Measurements from ENCODE around the gene RAX2.

RAX2 gene

GRCh38 chr19:3730457-3730958, 41.5 kb downstream of the RAX2 start:
- no peak for DNase-seq (ENCODE audit: low read depth, low spot score)

GRCh38 chr19:3725640-3726310, 46.3 kb downstream of the RAX2 start:
- peak; percentile 56 for DNase-seq (ENCODE audit: low read depth, low spot score)

- DNase-seq (ENCODE audit: low read depth, low spot score): no peak
These were observed 46.9 kb downstream of the RAX2 start for GRCh38 chr19:3725121-3725520.

GRCh38 chr19:3723883-3724282, 48.1 kb downstream of the RAX2 start:
- no peak for DNase-seq (ENCODE audit: low read depth, low spot score)

- DNase-seq (ENCODE audit: low read depth, low spot score): no peak
These were observed 48.9 kb downstream of the RAX2 start for GRCh38 chr19:3723110-3723488.

- no peak for DNase-seq (ENCODE audit: low read depth, low spot score)
These were observed 49.5 kb downstream of the RAX2 start for GRCh38 chr19:3722443-3723109.

- DNase-seq (ENCODE audit: low read depth, low spot score): no peak
These were observed 50.1 kb downstream of the RAX2 start for GRCh38 chr19:3721887-3722442.

- peak; percentile 94 for DNase-seq (ENCODE audit: low read depth, low spot score)
These were observed 50.7 kb downstream of the RAX2 start for GRCh38 chr19:3721131-3721886.

GRCh38 chr19:3720349-3720917, 51.6 kb downstream of the RAX2 start:
- DNase-seq (ENCODE audit: low read depth, low spot score): no peak

GRCh38 chr19:3719868-3720267, 52.2 kb downstream of the RAX2 start:
- no peak for DNase-seq (ENCODE audit: low read depth, low spot score)

All from astrocyte of the hippocampus (primary cell).